GM19372 (cell line): ENCODE data around the gene UBXN4.
"Not testable (repeated sequence)": the region's sequence is repeated elsewhere in the genome, so short reads cannot be mapped to it uniquely, and the experiment has no call there.

Experiments
- ATAC-seq: cut with Tn5 transposase; IDR thresholded peaks from one replicate; pipeline ENCODE4 v1.9.1; 2021; ENCODE audit warnings: mild to moderate bottlenecking, low read depth, moderate library complexity; ENCODE audit not compliant: unreplicated experiment

UBXN4 gene

DNA sequence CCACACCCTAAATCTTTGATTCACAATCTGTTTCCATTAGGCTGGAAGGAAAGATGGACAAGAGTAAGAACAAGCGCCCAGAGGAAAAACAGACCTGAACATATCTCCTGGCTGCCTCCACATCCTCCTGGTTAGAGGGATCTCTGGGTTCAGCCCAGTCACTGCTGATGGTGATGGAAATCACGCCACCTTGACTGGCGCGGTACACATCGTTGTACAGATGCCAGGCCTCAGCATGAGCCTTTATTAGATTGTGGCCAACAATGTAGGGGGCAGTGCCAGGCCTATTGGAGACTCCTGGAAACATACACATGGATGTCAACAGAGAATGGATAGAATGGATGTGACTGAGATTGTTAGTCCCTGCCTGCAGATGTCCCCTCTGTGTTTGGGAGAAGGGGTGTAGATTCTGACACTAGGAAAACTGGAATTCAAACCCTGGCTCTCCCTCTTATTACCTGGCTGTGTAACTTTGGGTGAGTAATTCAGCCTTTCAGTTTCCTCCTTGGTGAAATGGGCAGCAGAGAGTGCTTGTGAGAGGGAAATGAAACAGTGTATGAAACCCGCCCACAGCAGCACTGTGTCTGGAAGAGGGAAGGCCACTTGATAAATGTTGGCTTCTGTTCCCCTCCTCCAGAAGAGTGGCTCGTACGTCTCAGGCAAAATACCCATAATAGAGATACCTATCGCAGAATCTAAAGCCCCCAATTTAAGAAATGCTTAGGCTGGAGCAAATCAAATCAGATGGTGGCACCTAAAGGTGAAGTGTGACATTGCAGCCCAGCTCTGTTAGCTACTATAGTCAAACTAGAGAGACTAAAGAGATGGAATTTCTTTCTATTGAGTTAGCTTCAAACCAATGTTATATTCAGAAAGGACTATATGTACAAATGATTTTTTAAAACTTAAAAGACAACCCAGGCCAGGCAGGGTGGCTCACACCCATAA, 59.1 kb downstream of the UBXN4 start:
- no peak for ATAC-seq

DNA sequence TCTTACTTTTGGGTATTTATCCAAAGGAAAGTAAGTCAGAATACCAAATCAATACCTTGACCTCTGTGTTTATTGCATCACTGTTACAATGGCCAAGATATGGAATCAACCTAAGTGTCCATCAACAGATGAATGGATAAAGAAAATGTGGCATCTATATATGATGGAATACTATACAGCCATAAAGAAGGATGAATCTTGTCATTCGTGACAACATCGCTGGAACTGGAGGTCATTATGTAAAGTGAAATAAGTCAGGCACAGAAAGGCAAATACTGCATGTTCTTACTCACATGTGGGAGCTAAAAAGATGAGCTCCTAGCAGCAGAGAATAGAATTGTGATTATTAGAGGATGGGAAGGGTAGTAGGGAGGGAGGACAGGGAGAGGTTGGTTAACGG, 60.7 kb downstream of the UBXN4 start:
- no peak for ATAC-seq

DNA sequence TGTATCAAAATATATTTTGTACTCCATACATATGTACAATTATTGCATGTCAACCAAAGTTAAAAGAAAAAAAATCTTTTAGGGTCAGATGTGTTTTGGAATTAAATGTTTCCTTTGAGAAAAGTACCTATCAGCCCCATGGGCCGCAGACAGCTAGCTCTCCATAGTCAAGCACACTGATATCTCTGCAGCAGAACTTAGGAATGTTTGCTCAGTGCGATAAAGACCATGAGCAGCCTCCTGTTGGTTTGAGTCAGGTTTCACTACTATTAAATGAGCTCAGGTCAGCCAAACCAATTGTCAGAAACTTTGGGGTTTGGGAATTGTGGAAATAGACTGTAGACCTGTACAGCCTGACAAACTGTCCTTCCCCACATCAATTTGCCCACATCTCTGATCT, 61.6 kb downstream of the UBXN4 start:
- ATAC-seq = no peak

DNA sequence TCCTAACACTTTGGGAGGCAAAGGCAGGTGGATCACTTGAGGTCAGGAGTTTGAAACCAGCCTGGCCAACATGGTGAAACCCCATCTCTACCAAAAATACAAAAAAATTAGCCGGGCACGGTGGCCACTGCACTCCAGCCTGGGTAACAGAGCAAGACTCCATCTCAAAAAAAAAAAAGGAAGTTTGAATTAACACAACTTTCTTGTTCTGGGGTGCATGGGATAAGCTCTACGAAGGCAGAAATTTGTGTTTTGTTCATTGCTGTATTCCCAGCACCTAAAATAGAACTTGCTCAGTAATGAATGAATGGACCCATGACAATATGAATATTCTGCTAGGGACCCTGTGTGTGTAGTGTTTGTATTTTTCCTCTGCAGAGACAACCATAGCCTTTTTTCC, 66.2 kb downstream of the UBXN4 start:
- ATAC-seq = not testable (repeated sequence)

DNA sequence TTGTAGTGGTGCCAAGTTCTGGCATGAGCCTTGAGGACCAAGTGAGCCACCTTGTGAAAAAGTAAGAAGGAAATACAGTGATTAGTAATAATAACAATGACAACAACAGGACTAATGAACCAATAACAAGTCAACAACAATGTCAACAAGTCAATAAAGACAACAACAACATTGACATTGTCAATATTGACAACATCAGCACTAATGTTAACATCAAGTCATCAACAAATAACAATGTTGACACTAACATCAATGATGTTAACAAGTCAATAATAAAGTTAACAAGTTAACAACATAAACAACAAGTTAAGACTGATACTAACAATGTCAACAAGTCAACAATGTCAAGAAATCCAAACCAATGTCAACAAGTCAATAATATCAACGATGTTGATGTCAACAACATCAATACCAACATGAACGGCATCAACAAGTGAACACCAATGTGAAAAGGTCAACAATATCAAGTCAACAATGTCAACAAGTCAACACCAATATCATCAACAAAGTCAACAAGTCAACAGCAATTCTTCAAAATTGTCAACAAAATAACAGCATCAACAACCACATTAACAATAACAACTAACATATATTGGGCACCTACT, 71.4 kb downstream of the UBXN4 start:
- no peak for ATAC-seq

DNA sequence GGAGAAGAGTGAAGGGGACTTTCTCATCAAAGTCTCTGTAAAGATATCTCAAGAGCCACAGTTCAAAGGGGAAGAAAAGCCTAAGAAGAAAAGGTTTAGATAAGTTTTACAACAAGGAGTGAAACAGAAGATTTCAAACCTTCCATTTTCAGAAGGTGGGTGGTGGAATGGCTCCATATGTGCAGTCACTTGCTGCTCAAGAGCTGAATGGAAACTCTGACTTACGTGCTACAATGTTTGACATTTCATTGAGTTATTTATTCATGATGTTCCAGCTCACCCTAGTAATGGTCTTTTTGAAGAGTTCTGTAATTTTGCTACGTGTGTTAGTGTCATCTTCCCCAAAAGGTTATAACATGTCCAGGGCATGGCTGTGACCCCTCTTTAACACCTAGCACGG, 73.6 kb downstream of the UBXN4 start:
- no peak for ATAC-seq

DNA sequence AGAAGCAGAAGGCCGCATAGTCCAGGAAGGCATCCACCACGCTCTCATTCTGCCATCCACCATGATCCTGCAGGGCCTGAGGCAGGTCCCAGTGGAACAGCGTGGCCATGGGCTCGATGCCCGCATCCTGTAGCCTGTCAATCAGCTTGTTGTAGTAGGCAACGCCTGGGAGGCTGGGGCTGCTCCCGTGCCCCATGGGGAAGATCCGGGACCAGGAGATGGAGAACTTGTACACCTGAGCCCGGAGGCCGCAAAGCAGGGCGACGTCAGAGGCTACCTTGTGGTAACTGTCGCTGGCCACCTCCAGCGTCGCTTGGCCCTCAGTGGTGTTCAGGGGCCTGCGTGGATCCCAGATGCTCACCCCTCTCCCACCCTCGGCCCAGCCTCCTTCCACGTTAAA, 75.8 kb downstream of the UBXN4 start:
- ATAC-seq = no peak

DNA sequence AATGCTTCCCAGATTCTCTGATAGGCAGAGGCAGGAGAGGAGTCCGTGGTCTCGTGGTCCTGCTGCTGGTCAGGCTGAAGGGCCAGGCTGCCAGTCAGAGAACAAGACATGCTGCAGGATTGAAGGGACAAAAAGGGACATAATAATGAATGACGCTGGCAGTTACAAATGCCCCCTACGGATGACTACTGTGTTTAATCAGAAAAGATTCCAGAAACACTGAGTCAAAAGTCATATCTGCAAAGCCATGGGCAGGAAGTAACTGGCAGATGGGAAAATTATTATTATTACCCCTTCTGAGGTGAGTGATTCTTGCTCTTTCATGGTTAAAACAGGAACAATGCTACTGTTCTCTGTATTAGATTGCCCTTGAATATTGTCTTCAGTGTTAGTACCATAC, 76.3 kb downstream of the UBXN4 start:
- no peak for ATAC-seq

DNA sequence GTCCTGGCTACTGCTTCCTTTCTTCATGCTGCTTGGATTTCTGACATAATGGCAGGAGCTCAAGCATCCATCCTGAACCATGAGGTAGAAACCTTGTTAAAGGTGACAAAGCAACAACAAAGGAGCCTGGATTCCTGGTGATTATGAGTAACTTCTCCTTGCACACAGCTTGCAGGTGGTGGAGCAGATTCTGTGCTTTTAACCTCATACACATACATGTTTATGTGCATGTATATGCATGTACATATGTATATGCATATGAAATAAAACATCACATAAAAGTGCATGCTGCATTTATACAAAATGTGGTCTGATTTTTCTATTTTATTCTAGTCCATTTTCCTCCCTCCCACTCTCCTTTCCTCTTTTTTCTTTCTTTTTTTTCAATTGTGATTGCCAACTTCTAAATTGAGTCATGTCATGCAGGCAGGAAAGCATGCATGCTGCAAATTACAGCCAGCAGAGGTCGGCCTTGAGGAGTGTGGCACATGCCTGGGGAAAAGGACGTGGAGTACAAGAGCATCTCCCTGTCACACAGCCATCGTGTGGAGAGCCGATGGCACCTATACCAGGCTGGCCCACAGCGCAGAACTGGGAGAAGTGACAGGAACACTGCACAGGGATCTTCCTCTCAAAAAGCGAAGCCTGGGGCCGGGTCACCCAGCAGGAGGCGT, 77.4 kb downstream of the UBXN4 start:
- ATAC-seq = no peak

DNA sequence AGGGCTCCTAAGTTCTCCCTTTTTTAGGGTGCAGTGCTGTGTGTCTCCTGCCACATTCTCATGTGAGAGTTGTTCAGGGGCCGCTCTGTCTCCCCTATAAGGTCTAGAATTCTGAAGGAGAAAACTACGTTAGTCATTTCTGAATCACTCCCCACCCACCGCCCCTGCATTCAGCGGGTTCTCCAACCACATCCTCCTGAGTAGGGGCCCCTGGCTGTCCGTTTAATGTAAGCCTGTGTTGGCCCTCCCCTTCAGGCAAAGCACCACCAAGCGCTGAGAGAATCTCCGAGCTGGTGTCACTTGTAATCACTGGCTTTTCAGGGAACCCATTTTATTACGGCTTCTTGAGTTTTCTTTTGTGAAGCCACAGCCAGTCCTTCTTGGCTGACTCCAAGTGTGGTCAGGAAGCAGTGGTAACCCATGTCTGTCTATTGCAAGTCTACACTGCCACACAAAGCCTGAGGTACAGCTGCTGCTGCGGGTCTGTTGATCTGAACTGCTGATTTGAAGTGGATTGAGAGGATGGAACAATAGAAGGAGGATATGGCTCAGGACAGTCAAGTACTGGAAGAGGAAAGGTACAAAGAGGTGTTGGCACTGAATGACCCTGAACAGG, 78.5 kb downstream of the UBXN4 start:
- peak; percentile 91 for ATAC-seq

DNA sequence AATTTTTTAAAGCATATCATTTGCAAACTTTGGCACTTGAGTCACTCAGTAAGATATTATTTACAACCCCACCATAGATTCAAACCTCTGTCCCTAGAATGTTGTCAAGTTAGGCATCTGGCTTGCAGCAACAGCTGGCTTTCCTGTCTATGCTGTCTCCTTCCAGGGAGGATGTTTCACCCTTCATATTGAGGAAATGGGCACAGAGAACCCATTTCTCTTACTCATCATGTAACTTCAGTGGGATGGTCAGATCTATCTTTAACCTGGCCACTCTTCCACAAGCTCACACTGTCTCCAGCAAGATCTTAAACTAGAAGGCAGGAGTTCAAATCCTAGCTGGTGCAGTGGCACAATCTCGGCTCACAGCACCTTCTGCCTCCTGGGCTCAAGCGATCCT, 79.5 kb downstream of the UBXN4 start:
- ATAC-seq = no peak

DNA sequence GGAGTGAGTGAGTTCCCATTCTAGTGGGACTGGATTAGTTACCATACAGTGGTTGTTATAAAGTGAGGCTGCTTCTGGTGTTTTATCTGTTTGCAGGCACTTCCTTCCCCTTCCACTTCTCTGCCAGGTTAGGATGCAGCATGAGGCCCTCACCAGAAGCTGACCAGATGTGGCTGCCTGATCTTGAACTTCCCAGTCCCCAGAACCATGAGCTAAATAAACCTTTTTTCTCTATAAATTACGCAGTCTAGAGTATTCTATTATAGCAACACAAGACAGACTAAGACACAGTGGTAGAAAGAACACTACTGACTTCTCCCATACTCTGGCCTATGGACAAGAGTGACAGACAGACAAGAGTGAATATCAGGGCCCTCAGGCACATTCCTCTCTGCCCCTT, 81.2 kb downstream of the UBXN4 start:
- ATAC-seq = no peak

DNA sequence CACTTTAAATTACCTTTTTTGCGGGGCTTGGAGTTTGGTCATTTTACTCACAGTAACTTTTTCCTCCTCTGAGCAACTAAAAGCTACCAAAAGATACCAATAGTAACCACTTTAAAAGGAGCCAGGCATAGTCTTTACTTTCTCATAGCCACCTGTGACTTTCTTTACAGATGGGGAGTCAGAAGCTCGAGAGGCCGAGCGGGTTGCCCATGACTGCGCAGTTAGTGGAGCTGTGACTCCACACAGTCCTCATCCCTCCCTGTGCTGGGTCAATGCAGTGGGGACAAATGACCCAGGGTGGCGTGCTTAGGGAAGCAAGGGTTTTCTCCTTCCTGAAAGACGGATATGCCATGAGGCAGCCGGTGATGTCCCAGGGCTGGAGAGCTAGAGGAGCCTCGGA, 83.5 kb downstream of the UBXN4 start:
- no peak for ATAC-seq

DNA sequence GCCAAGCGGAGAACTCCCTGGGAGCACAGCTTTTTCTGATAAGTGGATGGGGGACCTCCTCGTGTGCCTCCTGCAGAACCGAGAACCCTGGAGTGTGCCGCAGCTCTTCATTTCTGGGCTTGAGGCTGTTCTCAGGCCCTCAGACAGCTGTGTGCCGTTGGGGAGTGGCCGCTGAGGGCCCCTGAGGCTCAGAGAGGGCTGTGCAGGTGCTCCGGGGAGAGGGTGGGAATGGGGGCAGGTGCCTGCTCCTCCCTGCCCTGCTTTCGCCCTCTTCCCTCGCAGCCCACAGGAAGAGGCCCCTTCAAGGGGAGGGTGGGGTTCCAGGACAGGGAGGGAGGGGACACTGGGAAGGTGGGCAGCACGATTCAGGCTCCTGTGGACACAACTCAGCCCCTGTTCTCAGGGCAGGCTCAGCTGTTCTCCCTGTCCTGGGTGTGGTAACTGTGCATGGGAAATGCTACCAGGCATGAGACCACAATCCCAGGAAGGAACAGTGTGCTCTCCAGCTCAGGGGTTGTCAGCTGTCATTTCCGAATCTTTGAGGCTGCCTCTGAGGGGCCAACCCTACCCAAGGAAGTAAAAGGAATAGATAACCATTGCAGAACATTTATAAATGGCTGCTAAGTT, 84.0 kb downstream of the UBXN4 start:
- no peak for ATAC-seq

DNA sequence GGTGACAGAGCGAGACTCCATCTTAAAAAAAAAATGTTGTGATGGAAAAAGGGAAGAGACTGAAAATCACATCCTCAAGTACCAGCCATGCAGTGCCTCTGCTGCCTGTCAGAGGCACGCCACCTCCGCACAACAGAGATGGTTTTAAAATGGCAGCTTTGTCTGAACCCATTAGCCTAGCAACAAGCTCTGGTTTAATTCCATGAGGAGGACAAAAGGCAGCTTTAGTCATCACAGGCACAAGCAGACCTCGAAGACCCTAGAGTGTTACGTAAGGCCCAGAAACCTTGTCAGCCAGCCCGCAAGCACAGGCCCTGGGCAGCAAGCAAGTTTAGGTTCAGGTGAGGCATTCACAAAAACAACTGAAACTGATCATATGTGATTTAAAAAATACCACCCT, 84.9 kb downstream of the UBXN4 start:
- no peak for ATAC-seq

DNA sequence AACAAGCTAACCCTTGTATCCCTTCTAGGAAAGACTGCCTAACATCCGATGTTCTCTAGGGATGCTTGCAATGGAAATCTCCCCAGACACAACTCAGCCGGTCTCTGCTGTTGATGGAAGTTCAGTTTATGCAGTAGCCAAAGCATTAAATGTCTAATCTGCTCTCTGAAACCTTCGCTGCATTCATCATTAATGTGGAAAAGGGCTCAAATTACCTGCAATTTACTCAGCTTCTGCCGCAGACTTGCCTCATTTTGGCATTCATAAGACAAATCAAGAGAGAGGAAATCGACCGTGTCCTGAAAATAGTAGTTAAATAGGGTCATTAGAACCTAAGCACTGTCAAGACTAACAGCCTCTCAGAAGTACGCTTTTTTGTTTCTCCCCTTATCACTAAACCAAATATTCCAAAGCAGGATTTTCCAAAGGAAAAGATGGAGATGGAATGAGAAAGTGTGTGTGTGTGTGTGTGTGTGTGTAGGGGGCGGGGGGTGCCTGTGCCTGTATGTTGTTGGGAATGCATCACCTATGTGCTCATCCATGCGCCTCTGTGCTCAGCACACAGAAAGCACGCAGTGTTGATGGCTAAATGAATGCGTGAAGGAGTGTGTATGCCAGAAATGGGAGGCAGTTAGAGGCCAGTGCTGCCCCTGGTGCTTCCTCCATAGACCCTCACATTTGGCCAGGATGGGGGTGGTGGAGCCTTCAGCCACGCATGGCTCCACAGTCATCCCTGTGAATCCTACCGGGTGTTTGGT, 87.9 kb downstream of the UBXN4 start:
- no peak for ATAC-seq

DNA sequence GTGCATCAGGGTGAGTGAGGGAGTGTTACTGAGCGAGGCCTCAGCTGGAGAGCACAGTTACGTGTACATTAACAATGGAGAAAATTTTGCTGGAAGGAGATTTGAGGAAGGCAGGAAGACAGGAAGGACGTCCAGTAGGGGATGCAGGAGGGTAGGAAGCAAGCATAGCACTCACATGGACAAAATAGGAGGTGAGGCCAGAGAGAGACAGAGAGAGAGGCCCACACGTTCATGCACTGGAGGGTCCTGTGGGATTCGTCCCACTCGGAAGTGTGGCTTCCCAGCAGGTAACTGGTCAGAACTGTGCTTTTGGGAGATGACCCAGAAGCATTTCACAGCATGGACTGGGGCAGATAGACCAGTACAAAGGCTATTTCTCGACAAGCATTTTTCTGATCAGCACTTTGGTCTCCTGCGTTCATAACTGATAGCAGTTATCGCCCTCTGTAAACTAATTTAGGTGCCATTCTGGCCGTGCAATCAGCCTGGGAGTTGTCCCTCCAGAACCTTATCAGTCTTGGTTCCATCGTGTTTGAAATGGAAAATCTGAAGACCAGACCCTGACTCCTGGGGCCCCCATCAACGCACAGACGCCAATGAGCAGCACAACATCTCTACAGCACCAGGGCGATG, 89.6 kb downstream of the UBXN4 start:
- no peak for ATAC-seq

DNA sequence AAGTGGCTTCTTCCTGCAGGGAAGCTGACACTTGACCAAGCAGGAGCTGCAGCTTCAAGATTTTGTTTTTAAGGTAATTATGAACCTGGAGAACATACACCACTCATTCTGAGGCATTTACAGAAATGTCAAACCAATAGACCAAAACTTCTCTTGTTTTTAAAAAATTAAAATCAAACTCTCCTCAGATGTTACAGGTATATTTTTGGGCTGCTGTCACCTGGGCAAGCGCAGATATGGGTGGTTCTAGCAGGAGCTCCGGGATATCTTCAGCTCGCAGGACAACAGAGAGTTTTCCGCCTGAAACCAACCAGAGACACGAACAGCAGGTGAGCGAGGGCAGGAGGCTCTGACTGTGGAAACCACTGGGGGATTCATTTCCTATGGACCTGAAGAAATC, 91.2 kb downstream of the UBXN4 start:
- ATAC-seq = no peak
